WTC11 (cell line): Measurements from ENCODE around the gene BLOC1S5. TPM values are rescaled to one million over a fixed set of nuclear protein-coding genes. Genes with fewer than 3 reads are reported as not detected.

Source experiments
- ATAC-seq: fragments of 200-7000 bp; cut with Tn5 transposase; 2 replicates; pipeline ENCODE4 v1.10.0; 2021; ENCODE audit warnings: mild to moderate bottlenecking, moderate library complexity
- CTCF ChIA-PET: fragments of 300-600 bp; sonication (Branson Sonifier 250); formaldehyde crosslinking; loops from one replicate; lab custom pipeline; 2021; ENCODE audit warnings: antibody characterized with exemption; lab: Charles Lee
- POLR2A ChIA-PET: fragments of 350-600 bp; sonication (Branson Sonifier 250); formaldehyde crosslinking; loops from one replicate; lab custom pipeline; 2021; ENCODE audit warnings: antibody characterized with exemption; lab: Charles Lee
- DNase-seq: peaks from one replicate; pipeline ENCODE4 v3.0.0; 2021; ENCODE audit warnings: low spot score
- H3K27ac Mint-ChIP-seq: 2 replicates; pipeline ENCODE4 v1.8.0; 2021; ENCODE audit warnings: mixed read lengths
- H3K27me3 Mint-ChIP-seq: 2 replicates; pipeline ENCODE4 v1.8.0; 2021; ENCODE audit warnings: low read depth, mild to moderate bottlenecking, moderate library complexity, mixed read lengths
- H3K36me3 Mint-ChIP-seq: 2 replicates; pipeline ENCODE4 v1.8.0; 2021; ENCODE audit warnings: mixed read lengths
- H3K4me1 Mint-ChIP-seq: 2 replicates; pipeline ENCODE4 v1.8.0; 2022; ENCODE audit warnings: mixed read lengths
- H3K4me3 Mint-ChIP-seq: 2 replicates; pipeline ENCODE4 v1.8.0; 2021; ENCODE audit warnings: mild to moderate bottlenecking, moderate library complexity, mixed read lengths
- H3K9me3 Mint-ChIP-seq: 2 replicates; pipeline ENCODE4 v1.8.0; 2021; ENCODE audit warnings: mixed read lengths
- ATF6 ChIP-seq: sonication (generic); formaldehyde crosslinking; IDR thresholded peaks from 2 replicates; pipeline ENCODE4 v1.8.1; 2023; ENCODE audit warnings: mild to moderate bottlenecking, missing genetic modification reagents
- CREB1 ChIP-seq: sonication (generic); formaldehyde crosslinking; IDR thresholded peaks from 2 replicates; pipeline ENCODE4 v1.8.0; 2023; ENCODE audit warnings: mild to moderate bottlenecking, missing genetic modification reagents
- E2F4 ChIP-seq: sonication (generic); formaldehyde crosslinking; IDR thresholded peaks from 2 replicates; pipeline ENCODE4 v1.8.1; 2022; ENCODE audit warnings: low read depth, mild to moderate bottlenecking, moderate library complexity, missing genetic modification reagents, borderline replicate concordance
- ERG ChIP-seq: fragments of 250-450 bp; sonication (Bioruptor Pico); IDR thresholded peaks from 2 replicates; pipeline ENCODE4 v1.8.0; 2021; ENCODE audit warnings: mild to moderate bottlenecking
- ESRRA ChIP-seq: sonication (generic); formaldehyde crosslinking; IDR thresholded peaks from 2 replicates; pipeline ENCODE4 v1.8.1; 2022; ENCODE audit warnings: mild to moderate bottlenecking, missing genetic modification reagents, borderline replicate concordance
- JAZF1 ChIP-seq: fragments of 250-450 bp; sonication (Bioruptor Pico); IDR thresholded peaks from 2 replicates; pipeline ENCODE4 v1.9.0; 2021; ENCODE audit warnings: moderate library complexity, mild to moderate bottlenecking, inconsistent platforms
- JUN ChIP-seq: sonication (generic); formaldehyde crosslinking; IDR thresholded peaks from 2 replicates; pipeline ENCODE4 v1.8.0; 2023; ENCODE audit warnings: mild to moderate bottlenecking, missing genetic modification reagents
- MLX ChIP-seq: sonication (generic); formaldehyde crosslinking; IDR thresholded peaks from 2 replicates; pipeline ENCODE4 v1.8.1; 2023; ENCODE audit warnings: mild to moderate bottlenecking, missing genetic modification reagents, moderate library complexity
- NFE2L1 ChIP-seq: sonication (generic); formaldehyde crosslinking; IDR thresholded peaks from 2 replicates; pipeline ENCODE4 v1.8.1; 2023; ENCODE audit warnings: missing genetic modification reagents
- NR3C1 ChIP-seq: sonication (generic); formaldehyde crosslinking; conservative IDR thresholded peaks from 2 replicates; pipeline ENCODE4 v1.8.1; 2023; ENCODE audit warnings: low read depth, mild to moderate bottlenecking, missing genetic modification reagents
- PRDM15 ChIP-seq: sonication (generic); formaldehyde crosslinking; IDR thresholded peaks from 2 replicates; pipeline ENCODE4 v1.8.0; 2022; ENCODE audit warnings: missing genetic modification reagents
- PRRX2 ChIP-seq: fragments of 250-450 bp; sonication (Bioruptor Pico); IDR thresholded peaks from 2 replicates; pipeline ENCODE4 v1.8.0; 2021; ENCODE audit warnings: mild to moderate bottlenecking
- RELA ChIP-seq: sonication (generic); formaldehyde crosslinking; IDR thresholded peaks from 2 replicates; pipeline ENCODE4 v1.8.1; 2022; ENCODE audit warnings: missing genetic modification reagents, mild to moderate bottlenecking, borderline replicate concordance
- SMAD4 ChIP-seq: sonication (generic); formaldehyde crosslinking; IDR thresholded peaks from 2 replicates; pipeline ENCODE4 v1.8.0; 2022; ENCODE audit warnings: mild to moderate bottlenecking, missing genetic modification reagents
- SOX15 ChIP-seq: fragments of 250-450 bp; sonication (Bioruptor Pico); IDR thresholded peaks from 2 replicates; pipeline ENCODE4 v1.9.0; 2021; ENCODE audit warnings: mild to moderate bottlenecking
- TP53 ChIP-seq: sonication (generic); formaldehyde crosslinking; IDR thresholded peaks from 2 replicates; pipeline ENCODE4 v1.8.1; 2023; ENCODE audit warnings: mild to moderate bottlenecking, missing genetic modification reagents
- ZBTB43 ChIP-seq: sonication (generic); formaldehyde crosslinking; IDR thresholded peaks from 2 replicates; pipeline ENCODE4 v1.8.1; 2023; ENCODE audit warnings: mild to moderate bottlenecking, missing genetic modification reagents
- ZNF232 ChIP-seq: sonication (generic); formaldehyde crosslinking; IDR thresholded peaks from 2 replicates; pipeline ENCODE4 v1.8.0; 2022; ENCODE audit warnings: mild to moderate bottlenecking, missing genetic modification reagents
- ZNF512 ChIP-seq: sonication (generic); formaldehyde crosslinking; IDR thresholded peaks from 2 replicates; pipeline ENCODE4 v1.8.1; 2022; ENCODE audit warnings: missing genetic modification reagents, borderline replicate concordance
- ZNF532 ChIP-seq: fragments of 250-450 bp; sonication (Bioruptor Pico); IDR thresholded peaks from 2 replicates; pipeline ENCODE4 v1.9.0; 2021; ENCODE audit warnings: mild to moderate bottlenecking, borderline replicate concordance
- total RNA-seq: library from RNA; stranded (reverse); gene quantifications from 3 replicates; pipeline ENCODE4 v1.2.3, GENCODE V29; 2021

Gene BLOC1S5
- total RNA-seq, 1 experiment from 2014 or later: 17.9 TPM

GRCh38 chr6:8077991-8078390 lies 13.8 kb upstream of the BLOC1S5 start:
- peaks cover 9% of the 10 kb centered on the region; the same call in 1 of the 2 replicates for H3K9me3 Mint-ChIP-seq
- no peak overlapping the region for H3K4me3 Mint-ChIP-seq
- no peaks in the 10 kb centered on the region for H3K27me3 Mint-ChIP-seq
- H3K4me1 Mint-ChIP-seq: peaks cover 4% of the 10 kb centered on the region
- ChIA-PET POLR2A (interaction anchor here (0.6 kb wide), 1 partner anchor 13 kb away, joined by 3 read pairs; no protein-coding TSS in a partner anchor), CTCF (no interaction called here)
- H3K27ac Mint-ChIP-seq: no peak overlapping the region
- TF ChIP-seq ZNF512 (CRISPR knock-in tag): no peak
- TF ChIP-seq ESRRA (CRISPR knock-in tag): no peak
- TF ChIP-seq PRDM15 (CRISPR knock-in tag): no peak
- TF ChIP-seq PRRX2: no peak
- TF ChIP-seq SMAD4: no peak
- no peak for TF ChIP-seq RELA
- no peak for TF ChIP-seq E2F4
- TF ChIP-seq TP53 (CRISPR knock-in tag): no peak
- TF ChIP-seq JAZF1 (CRISPR knock-in tag): no peak
- TF ChIP-seq CREB1 (CRISPR knock-in tag): no peak
- no peak for TF ChIP-seq ZNF532
- TF ChIP-seq MLX (CRISPR knock-in tag): no peak
- TF ChIP-seq NFE2L1: no peak
- TF ChIP-seq ATF6 (CRISPR knock-in tag): no peak
- no peak for TF ChIP-seq ZBTB43 (CRISPR knock-in tag)
- TF ChIP-seq JUN (CRISPR knock-in tag): no peak
- TF ChIP-seq ERG: no peak
- no peak for TF ChIP-seq NR3C1
- TF ChIP-seq ZNF232 (CRISPR knock-in tag): no peak
- TF ChIP-seq SOX15 (CRISPR knock-in tag): no peak
- H3K36me3 Mint-ChIP-seq: peaks cover 46% of the 10 kb centered on the region
- no peak for DNase-seq
- ATAC-seq: no peak
